Measurements from ENCODE around the gene COA8. TPM values are rescaled to one million over a fixed set of nuclear protein-coding genes. Genes with fewer than 3 reads are reported as not detected.

COA8 gene
- total and polyA plus RNA-seq, 2 of the 4 experiments (the other 2 are of a cell fraction), result 12.2 to 21.1 TPM

DNA sequence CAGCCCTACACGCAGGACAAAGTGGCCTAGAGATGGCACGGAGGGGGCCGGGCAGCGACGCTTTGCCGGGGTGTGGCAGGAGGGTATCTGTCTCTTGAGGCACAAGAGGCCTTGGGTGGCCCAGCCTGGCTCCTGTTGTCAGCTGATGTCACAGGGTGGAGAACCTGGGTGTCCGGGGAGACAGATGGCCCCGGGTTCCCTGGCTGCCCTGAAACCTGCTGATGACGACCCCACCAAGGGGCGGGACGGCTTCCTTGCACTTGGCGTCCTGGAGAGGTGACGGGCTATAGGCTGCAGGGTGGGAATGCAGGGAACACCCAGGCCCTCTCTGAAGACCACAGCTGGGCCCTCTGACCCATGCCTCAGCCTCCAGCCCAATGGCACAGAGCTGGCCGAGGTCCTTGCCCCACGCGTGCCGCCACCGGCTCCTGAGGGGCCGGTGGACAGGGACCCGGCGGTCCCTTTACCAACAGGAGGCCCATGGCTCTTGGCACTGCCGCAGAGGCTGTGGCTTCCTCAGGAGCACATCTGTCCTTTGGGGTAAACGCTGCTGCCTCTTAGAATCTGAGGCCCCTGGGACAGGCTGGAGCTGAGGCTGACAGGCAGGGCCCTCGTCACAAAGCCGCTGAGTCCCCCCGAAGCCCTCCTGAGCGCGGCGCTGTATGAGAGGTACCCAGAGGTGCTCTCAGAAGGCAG, 17.4 kb upstream of the COA8 start:
- no peak for DNase-seq
- WGBS, 2 experiments (ENCODE audit: extremely low coverage in 2 of 2, insufficient read length in 1 of 2), result 83% methylated on average over 11 of the region's 29 CpGs; no CpG with 5 or more reads in 1 of the 2 experiments

More for the DNA sequence above, 17.4 kb upstream of the COA8 start:
- H3K4me3 ChIP-seq (ENCODE audit: insufficient read depth, low read depth, low read length), result no peak overlapping the region
- no peak overlapping the region for H3K27ac ChIP-seq (ENCODE audit: insufficient read depth, low read length)
- H4K20me1 ChIP-seq (ENCODE audit: insufficient read depth, low read length), result peaks cover 8% of the 10 kb centered on the region; the same call in 1 of the 2 replicates
- no peak overlapping the region for H4K91ac ChIP-seq (ENCODE audit: insufficient read depth, low read depth, low read length)
- no peak overlapping the region for H3K4ac ChIP-seq (ENCODE audit: low read depth, low read length)
- TF ChIP-seq BHLHE40 (IDR thresholded peaks at IDR 0.05; ENCODE audit: low read depth, low read length) (no peak), RAD21 (IDR thresholded peaks at IDR 0.05; ENCODE audit: low read length) (no peak), SMC3 (IDR thresholded peaks at IDR 0.05; ENCODE audit: low read depth, low read length) (no peak), MAFK (IDR thresholded peaks at IDR 0.05; ENCODE audit: low read depth, low read length) (no peak), MXI1 (IDR thresholded peaks at IDR 0.05; ENCODE audit: borderline replicate concordance, low read depth, low read length) (no peak), POLR2A (IDR thresholded peaks at IDR 0.05; ENCODE audit: low read depth, low read length) (no peak), CHD1 (IDR thresholded peaks at IDR 0.05; ENCODE audit: low read depth, low read length) (no peak), RFX5 (IDR thresholded peaks at IDR 0.05; ENCODE audit: low read depth, low read length) (no peak), NFE2L2 (IDR thresholded peaks at IDR 0.05; ENCODE audit: low read depth, low read length) (no peak), RCOR1 (IDR thresholded peaks at IDR 0.05; ENCODE audit: insufficient replicate concordance, low read length) (no peak)
- TF ChIP-seq, protein P1, sequence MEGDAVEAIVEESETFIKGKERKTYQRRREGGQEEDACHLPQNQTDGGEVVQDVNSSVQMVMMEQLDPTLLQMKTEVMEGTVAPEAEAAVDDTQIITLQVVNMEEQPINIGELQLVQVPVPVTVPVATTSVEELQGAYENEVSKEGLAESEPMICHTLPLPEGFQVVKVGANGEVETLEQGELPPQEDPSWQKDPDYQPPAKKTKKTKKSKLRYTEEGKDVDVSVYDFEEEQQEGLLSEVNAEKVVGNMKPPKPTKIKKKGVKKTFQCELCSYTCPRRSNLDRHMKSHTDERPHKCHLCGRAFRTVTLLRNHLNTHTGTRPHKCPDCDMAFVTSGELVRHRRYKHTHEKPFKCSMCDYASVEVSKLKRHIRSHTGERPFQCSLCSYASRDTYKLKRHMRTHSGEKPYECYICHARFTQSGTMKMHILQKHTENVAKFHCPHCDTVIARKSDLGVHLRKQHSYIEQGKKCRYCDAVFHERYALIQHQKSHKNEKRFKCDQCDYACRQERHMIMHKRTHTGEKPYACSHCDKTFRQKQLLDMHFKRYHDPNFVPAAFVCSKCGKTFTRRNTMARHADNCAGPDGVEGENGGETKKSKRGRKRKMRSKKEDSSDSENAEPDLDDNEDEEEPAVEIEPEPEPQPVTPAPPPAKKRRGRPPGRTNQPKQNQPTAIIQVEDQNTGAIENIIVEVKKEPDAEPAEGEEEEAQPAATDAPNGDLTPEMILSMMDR (conservative IDR thresholded peaks at IDR 0.05; ENCODE audit: low read depth, low read length), result no peak
- TF ChIP-seq, protein P2, sequence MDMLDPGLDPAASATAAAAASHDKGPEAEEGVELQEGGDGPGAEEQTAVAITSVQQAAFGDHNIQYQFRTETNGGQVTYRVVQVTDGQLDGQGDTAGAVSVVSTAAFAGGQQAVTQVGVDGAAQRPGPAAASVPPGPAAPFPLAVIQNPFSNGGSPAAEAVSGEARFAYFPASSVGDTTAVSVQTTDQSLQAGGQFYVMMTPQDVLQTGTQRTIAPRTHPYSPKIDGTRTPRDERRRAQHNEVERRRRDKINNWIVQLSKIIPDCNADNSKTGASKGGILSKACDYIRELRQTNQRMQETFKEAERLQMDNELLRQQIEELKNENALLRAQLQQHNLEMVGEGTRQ (IDR thresholded peaks at IDR 0.05; ENCODE audit: low read depth, low read length), result no peak
- TF ChIP-seq, protein P3, sequence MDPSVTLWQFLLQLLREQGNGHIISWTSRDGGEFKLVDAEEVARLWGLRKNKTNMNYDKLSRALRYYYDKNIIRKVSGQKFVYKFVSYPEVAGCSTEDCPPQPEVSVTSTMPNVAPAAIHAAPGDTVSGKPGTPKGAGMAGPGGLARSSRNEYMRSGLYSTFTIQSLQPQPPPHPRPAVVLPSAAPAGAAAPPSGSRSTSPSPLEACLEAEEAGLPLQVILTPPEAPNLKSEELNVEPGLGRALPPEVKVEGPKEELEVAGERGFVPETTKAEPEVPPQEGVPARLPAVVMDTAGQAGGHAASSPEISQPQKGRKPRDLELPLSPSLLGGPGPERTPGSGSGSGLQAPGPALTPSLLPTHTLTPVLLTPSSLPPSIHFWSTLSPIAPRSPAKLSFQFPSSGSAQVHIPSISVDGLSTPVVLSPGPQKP (IDR thresholded peaks at IDR 0.05; ENCODE audit: borderline replicate concordance, low read depth, low read length), result no peak
- no TSS peak for BruUV-seq (replicated peaks)
- ATAC-seq (ENCODE audit: low read depth), result no peak
- no peak overlapping the region for H2BK15ac ChIP-seq (ENCODE audit: low read depth, low read length)
- H2BK120ac ChIP-seq (ENCODE audit: low read depth, low read length), result no peak overlapping the region
- no peak overlapping the region for H2BK20ac ChIP-seq (ENCODE audit: low read depth, low read length)
- no peaks in the 10 kb centered on the region for H3K27me3 ChIP-seq (ENCODE audit: control insufficient read depth, insufficient read depth, low read length)
- no peak overlapping the region for H3K14ac ChIP-seq (replicated peaks; ENCODE audit: low read depth, low read length)
- H3K9me3 ChIP-seq (ENCODE audit: control insufficient read depth, insufficient read depth, low read length), result no peaks in the 10 kb centered on the region
- no peaks in the 10 kb centered on the region for H3K36me3 ChIP-seq (ENCODE audit: control insufficient read depth, insufficient read depth, low read length)
- H3K9ac ChIP-seq (ENCODE audit: low read depth, low read length), result no peak overlapping the region
- H3K18ac ChIP-seq (ENCODE audit: low read depth, low read length), result no peak overlapping the region
- CTCF ChIA-PET, result no interaction called here
- H3K4me2 ChIP-seq (ENCODE audit: low read depth, low read length), result no peak overlapping the region
- H2AK9ac ChIP-seq (replicated peaks; ENCODE audit: low read depth, low read length, poor library complexity), result no peak overlapping the region
- no peak overlapping the region for H2BK5ac ChIP-seq (ENCODE audit: low read depth, low read length, poor library complexity, severe bottlenecking)
- dilution Hi-C loops (cut with HindIII; ENCODE audit: low sequenced_read_pairs, unreplicated experiment) (no loop called here), in situ Hi-C loops (cut with MboI; ENCODE audit: low sequenced_read_pairs) (no loop called here), intact Hi-C loops (cut with micrococcal nuclease) (no loop called here)
- POLR2A ChIA-PET (ENCODE audit: unreplicated experiment), result no interaction called here
- no peaks in the 10 kb centered on the region for H3K9me1 ChIP-seq (ENCODE audit: insufficient read depth, low read length)
- no peak overlapping the region for H4K5ac ChIP-seq (ENCODE audit: low read depth, low read length)
- H2AFZ ChIP-seq (replicated peaks; ENCODE audit: low read length, poor library complexity), result no peak overlapping the region
- H2AK5ac ChIP-seq (ENCODE audit: low read depth, low read length), result no peak overlapping the region
- peaks cover 19% of the 10 kb centered on the region for H3K4me1 ChIP-seq (ENCODE audit: control insufficient read depth, insufficient read depth, low read length)
- no peak overlapping the region for H4K8ac ChIP-seq (ENCODE audit: low read depth in 2 of 2, low read length in 2 of 2)
- H3K56ac ChIP-seq (ENCODE audit: extremely low read depth, insufficient read depth, low read length), result no peak overlapping the region
- H3K23ac ChIP-seq (ENCODE audit: low read depth, low read length), result no peak overlapping the region
- H3K79me1 ChIP-seq (ENCODE audit: low read depth in 1 of 2, low read length in 2 of 2), result no peaks in the 10 kb centered on the region; a peak in 1 of 4 replicates
